Testis (tissue), 2 donors: ENCODE results near the gene DNAJA2.

Experiments
- CTCF ChIP-seq, 3 experiments: fragments of 450-650 bp in 2 of 3; fragments of 200-600 bp in 1 of 3; sonication (generic) in 1 of 3; IDR thresholded peaks; one replicate each; pipeline ENCODE4 v1.5.1; 2016 to 2019; ENCODE audit warnings: antibody characterized with exemption in 3 of 3, mild to moderate bottlenecking in 2 of 3, moderate library complexity in 1 of 3
- POLR2A ChIP-seq: fragments of 450-650 bp; IDR thresholded peaks from one replicate; pipeline ENCODE4 v1.6.1; 2017; ENCODE audit warnings: antibody characterized with exemption, mild to moderate bottlenecking, moderate library complexity

- TF ChIP-seq CTCF (IDR thresholded peaks at IDR 0.05), result no peak
- TF ChIP-seq POLR2A, result no peak
These were observed 35.1 kb upstream of the DNAJA2 start for GRCh38 chr16:47008612-47009011.
